SIG-M5 (cell line): Measurements from ENCODE around the gene PKP4.
"Not testable (repeated sequence)": the region's sequence is repeated elsewhere in the genome, so short reads cannot be mapped to it uniquely, and the experiment has no call there.

ENCODE experiments used
- DNase-seq: peaks from one replicate; lab custom pipeline; 2025; lab: John Stamatoyannopoulos, UW

The PKP4 gene

GRCh38 chr2:158473300-158473699, 16.5 kb downstream of the PKP4 start:
- not testable (repeated sequence) for DNase-seq

- DNase-seq, result no peak
Observed at GRCh38 chr2:158473719-158474392, 17.1 kb downstream of the PKP4 start.

GRCh38 chr2:158474526-158475011, 17.8 kb downstream of the PKP4 start:
- DNase-seq, result not testable (repeated sequence)

- no peak for DNase-seq
Observed at GRCh38 chr2:158477202-158477601, 20.4 kb downstream of the PKP4 start.

- no peak for DNase-seq
Observed at GRCh38 chr2:158478237-158478636, 21.5 kb downstream of the PKP4 start.

- no peak for DNase-seq
Observed at GRCh38 chr2:158478816-158479215, 22.1 kb downstream of the PKP4 start.

GRCh38 chr2:158481116-158481515, 24.4 kb downstream of the PKP4 start:
- DNase-seq, result no peak

GRCh38 chr2:158482594-158482993, 25.8 kb downstream of the PKP4 start:
- no peak for DNase-seq

GRCh38 chr2:158484892-158485556, 28.3 kb downstream of the PKP4 start:
- DNase-seq, result no peak

GRCh38 chr2:158486150-158486969, 29.6 kb downstream of the PKP4 start:
- DNase-seq, result no peak

GRCh38 chr2:158486970-158487325, 30.2 kb downstream of the PKP4 start:
- DNase-seq, result no peak

GRCh38 chr2:158487419-158487818, 30.7 kb downstream of the PKP4 start:
- DNase-seq, result no peak

GRCh38 chr2:158488442-158489216, 31.9 kb downstream of the PKP4 start:
- DNase-seq, result no peak

- no peak for DNase-seq
Observed at GRCh38 chr2:158489366-158490112, 32.8 kb downstream of the PKP4 start.

GRCh38 chr2:158491072-158491471, 34.3 kb downstream of the PKP4 start:
- DNase-seq, result no peak

- no peak for DNase-seq
Observed at GRCh38 chr2:158493458-158493857, 36.7 kb downstream of the PKP4 start.

GRCh38 chr2:158495175-158495574, 38.4 kb downstream of the PKP4 start:
- DNase-seq, result no peak

- DNase-seq, result no peak
Observed at GRCh38 chr2:158496986-158497385, 40.2 kb downstream of the PKP4 start.

- DNase-seq, result no peak
Observed at GRCh38 chr2:158497486-158497885, 40.7 kb downstream of the PKP4 start.

- DNase-seq, result no peak
Observed at GRCh38 chr2:158498043-158498748, 41.4 kb downstream of the PKP4 start.

- DNase-seq, result no peak
Observed at GRCh38 chr2:158498749-158499136, 42.0 kb downstream of the PKP4 start.
